Esophagus muscularis mucosa (tissue), 4 donors: ENCODE measurements around the gene KBTBD13.

Experiments
- CTCF ChIP-seq, 3 experiments: fragments of 200-600 bp in 2 of 3; fragments of 450-650 bp in 1 of 3; sonication (generic) in 2 of 3; IDR thresholded peaks; one replicate each; pipeline ENCODE4 v1.5.1; 2017 to 2019; ENCODE audit warnings: antibody characterized with exemption in 3 of 3, mild to moderate bottlenecking in 2 of 3, moderate library complexity in 1 of 3
- EP300 ChIP-seq: sonication (generic); formaldehyde crosslinking; IDR thresholded peaks from one replicate; pipeline ENCODE4 v1.6.1; 2017; ENCODE audit warnings: antibody characterized with exemption
- POLR2A ChIP-seq: fragments of 450-650 bp; IDR thresholded peaks from one replicate; pipeline ENCODE4 v1.6.1; 2017; ENCODE audit warnings: antibody characterized with exemption, moderate library complexity, mild to moderate bottlenecking, low read depth

GRCh38 chr15:65072617-65073016, 3.9 kb upstream of the KBTBD13 start:
- TF ChIP-seq POLR2A (no peak), CTCF (IDR thresholded peaks at IDR 0.05) (no peak), EP300 (no peak)
